NCI-H2171 (cell line): ENCODE results near the gene CELF4.

ENCODE experiments used
- DNase-seq: peaks from one replicate; lab custom pipeline; 2025; lab: John Stamatoyannopoulos, UW

CELF4 gene

DNA sequence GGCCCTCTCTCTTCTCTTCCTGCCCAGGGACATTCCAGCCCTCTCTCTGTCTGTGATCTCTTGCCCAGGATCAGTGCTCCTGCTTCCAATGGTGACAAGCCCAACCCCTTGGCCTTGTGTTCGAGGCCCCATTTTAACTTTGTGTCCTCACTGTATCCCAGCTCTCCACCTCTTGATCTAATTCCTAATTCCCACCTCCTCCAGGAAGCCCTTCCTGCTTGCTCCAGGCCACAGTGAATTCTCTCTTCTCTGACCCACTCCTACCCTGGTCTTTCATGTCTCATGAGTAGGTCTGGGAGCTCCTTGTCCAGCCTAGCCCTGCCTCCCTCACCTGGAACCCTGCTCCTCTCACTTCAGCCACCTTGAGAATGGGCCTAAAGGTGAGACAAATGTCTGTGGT lies 249.1 kb downstream of the CELF4 start:
- DNase-seq = no peak

DNA sequence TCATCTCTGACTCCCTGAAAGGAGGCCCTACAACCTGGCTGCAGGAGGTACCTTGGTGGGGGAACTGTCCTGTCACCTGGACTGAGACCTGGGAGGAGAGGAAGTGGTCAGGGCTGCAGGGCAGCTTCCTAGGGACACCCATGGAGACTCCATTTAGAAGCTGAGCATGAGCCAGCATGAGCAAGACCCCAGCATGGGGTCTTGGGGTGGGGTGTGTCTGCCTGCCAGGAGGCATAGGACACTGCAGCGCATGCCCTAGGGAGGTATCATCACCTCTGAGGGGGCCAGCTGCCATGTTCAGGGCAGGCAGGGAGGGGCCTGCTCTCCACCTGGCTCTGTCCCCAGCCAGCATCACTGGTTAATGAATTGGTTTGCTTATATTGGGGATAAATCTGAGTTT lies 249.7 kb downstream of the CELF4 start:
- no peak for DNase-seq

DNA sequence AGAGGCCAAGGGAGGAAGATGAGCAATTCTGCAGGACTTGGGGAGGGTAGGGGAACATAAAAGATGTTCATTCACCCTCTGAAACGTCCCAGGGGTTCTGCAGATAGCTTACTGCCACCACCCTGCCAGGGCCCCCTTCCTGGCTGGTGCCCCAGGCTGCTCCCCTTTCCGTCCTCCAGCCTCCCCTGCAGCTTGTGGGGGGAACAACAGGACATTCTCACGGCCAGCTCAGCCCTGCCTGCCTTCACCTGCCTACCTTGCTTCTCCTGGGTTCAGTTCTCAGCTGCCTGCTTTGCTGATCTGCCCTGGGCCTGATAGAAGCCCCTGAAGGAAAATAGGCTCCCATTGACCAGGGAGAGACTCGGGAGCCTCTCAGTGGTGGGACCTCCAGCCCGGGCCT lies 251.1 kb downstream of the CELF4 start:
- no peak for DNase-seq

DNA sequence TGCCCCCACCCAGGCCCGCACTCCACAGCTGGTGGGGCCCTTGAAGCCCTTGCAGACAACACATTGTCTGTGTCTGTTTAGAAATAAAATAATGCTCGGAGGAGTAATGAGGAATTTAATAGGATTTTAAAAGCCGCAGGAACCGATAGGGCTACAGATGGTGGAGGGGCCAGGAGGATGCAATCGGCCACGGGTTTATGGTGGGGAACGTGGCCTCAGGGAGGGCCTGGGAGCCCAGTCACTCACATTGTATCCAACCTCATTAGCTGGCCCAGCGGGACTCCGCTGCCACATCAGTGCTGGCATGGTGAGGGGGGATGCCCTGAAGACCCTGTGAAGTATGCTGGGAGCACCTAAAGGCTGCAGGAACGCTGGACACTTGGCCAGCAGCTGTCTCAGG lies 252.0 kb downstream of the CELF4 start:
- DNase-seq = no peak

DNA sequence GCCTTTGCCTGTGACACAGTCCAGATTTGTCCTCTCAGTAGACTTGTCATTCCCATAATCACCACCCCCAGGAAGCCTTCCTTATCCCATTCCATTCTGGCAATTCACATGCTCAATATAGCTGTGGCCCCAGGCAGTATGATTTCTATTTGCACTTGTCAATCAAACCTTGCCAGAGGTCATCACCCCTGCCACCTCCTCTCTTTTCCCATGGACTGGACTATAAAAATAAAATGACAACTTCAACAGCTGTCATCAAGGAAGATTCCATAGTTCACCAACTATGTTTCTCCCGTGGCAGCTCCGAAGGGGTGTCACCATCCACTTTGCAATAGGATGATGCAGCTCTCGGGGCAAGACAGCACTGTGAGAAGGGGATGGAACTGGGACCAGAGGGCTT lies 255.7 kb downstream of the CELF4 start:
- no peak for DNase-seq

DNA sequence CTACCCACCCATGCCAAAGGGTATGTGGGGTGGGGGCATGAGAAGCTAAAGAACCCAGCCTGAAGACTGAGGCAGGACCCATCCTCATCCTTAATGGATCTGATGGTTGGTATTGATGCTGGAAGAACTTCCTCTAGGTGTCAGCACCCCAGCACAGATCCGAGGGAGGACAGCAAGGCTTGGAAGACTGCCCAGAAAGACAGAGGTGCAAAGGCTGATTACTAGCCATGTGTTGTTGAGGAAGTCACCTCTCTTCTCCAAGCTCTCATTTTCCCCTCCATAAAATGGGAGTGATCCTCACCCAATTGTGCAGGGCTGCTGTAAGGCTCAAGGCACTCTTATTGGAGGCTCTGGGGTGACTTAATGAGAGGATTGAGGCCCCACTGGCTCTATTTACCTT lies 256.5 kb downstream of the CELF4 start:
- no peak for DNase-seq

DNA sequence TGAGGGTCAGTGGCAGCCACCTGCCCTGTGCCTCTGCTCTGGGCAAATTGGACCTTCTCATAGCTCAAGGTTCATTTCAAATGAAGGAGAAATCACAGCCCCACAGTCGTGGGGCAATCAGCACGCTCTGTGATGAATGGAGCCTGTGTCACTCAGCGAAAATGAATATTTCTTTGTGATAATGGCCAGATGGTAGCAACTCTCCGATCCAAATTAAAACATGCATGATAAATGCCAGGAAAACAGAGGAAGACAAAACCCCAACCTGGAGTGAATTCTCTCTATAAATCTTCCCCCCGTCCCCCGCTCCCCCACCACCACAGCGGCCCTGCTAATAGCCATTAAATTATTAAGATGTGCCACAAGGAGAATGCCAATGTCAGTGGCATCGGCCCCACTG lies 258.4 kb downstream of the CELF4 start:
- no peak for DNase-seq

DNA sequence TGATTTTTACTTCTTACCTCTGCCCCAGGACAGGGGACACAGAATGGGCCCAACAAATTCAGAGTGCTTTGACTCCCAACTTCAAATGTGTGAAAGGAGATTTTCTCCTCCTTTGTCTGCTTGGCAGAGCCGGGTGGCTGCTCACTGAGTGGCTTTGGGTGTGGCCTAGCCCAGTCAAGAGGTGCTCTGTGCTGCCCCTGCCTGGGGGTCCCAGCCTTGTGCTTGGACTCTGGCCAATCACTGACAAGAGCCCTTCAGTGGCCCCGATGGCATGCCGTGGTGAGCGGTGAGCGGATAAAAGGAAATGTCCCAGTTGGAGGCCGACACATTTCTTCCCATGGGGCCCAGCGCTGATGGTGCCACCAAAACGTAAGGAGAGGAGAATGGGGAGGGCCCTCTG lies 259.2 kb downstream of the CELF4 start:
- DNase-seq = no peak

DNA sequence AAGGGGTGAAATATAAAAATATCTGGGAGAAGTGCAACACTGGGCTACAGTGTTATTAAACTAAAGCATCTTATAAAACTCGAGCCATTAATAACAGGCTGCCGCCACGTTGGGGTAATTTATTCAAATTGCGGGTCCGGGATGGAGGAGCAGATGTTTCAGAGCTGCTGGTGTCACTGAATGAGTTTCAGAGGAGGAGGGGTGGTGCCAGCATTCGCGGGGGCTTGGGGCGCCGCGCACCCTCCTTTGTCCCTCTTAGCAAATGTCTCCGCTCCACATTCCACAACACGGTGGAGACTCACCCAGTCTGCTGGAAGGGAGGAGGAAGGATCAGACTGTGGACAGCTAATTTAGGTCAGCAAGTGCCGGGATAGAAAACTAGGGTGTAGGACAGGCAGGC lies 260.5 kb downstream of the CELF4 start:
- no peak for DNase-seq

DNA sequence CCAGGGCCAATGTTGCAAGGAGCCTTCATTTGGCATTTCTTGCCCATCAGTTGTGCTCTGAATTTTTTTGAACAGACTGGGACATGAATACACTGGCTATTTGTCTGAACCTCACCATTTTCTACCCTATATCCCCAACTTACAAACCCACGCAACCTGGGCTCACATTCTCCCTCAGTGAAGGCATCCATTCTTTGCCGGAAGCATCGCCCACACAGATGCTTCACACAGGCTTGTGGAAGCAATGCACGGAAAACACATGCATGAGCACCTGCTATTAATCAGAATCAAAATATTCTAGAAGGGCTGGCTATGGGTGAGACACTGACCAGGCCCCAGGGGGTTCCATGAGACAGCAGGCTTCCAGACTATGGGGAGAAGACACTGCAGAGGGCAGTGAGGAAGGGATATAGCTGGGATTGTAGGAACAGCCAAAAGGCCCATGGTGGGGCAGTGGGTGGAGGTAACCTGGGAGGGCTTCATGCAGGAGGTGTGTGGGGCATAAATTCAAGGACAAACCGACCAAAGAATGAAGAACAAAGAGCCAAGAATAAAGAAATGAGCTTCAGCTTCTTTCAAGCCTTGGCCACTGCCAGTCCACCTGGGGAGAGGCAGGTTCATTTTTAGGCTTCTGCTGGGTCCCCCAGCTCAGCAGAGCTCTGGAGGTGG lies 261.5 kb downstream of the CELF4 start:
- DNase-seq = no peak

DNA sequence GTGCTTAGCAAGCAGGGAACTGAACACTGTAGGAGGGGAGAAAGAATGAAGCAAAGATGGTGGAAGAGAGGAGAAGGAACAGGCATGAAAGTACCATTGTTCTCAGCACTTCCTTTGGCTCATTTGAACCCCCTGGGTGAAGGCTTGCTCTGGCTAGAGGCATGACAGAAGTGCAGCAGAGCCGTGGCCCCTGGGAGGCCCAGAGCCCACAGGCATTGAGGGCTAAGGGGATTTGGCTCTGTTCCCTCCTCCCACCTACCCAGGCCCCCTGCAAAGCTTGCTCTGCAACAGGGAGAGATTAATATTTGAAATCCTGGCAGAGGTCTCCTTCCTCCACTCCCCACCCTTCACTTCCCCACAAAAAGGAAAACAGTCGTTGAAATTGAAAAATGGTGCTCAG lies 262.6 kb downstream of the CELF4 start:
- DNase-seq = no peak

DNA sequence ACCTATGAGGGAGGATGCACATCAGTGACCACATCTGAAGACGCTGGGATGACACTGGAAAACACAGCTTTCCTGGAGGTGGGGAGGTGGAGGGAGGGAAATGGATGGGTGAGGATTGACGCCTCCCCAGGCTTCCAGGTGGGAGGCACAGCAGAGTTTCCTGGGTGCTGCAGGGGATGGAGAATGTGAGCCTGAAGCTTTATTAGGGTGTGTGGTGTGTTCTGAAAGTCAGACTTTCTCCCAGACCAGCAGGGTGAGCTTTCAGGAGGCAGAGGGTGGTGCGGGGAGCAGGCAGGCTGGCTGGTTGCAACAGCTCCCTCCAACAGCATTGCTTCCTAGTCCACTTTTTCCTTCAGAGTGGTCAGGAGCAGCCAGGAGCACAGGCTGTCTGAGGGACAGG lies 263.1 kb downstream of the CELF4 start:
- no peak for DNase-seq

DNA sequence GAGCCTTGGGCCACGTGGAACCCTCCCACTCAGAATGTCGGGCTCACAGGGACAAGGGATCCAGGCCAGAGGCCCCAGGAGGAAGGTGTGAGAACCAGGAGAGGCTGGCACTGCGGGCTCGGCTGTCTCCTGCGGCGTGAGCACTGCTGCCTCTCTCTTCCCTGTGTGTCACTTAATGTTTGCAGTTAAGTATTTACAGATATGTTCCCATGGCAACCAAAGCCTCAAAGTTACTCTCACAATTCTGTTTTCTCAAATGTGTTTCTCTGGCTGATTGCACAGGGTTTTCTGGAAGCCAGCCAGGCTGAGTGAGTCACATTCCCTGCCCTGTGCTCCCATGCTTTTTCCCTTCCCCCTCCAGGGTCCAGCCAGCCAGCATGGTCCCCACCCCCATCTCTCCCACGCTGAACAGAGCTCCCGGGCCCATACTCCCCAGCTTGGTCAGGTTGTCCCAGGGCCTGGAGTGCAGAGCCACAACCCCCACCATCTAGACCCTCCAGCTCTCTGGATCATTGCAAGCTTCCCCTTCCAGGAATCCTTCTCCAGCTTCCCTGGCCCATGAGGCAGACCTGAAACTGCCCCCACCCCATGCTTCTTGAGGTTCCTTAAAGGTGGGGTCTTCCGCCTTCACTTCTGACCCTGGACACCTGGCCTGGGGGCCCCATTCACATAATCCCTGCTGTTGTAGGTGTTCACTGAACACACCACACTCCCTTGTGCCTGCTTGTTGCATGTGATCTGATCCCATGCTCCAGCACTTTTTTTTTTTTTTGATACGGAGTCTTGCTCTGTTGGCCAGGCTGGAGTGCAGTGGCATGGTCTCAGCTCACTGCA lies 265.9 kb downstream of the CELF4 start:
- DNase-seq = peak; percentile 95

DNA sequence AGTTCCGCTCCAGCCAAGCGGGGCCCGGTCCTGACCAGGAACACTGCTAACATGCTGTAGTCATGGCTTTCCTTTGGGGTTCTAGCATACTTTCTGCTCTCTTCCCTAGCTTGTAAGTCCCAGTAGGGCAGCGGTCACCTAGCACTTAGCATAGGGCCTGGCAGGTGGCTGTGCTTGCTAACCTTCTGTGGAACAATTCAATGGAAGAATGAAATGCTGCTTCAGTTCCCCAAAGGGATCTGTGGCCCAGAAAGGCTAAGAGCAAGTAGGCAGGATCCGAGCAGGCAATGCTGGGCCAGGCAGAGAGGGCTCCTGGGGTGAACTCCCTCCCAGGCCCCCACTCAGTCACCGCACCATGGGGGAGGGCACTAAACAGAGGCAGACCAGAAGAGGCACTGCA lies 266.8 kb downstream of the CELF4 start:
- no peak for DNase-seq

DNA sequence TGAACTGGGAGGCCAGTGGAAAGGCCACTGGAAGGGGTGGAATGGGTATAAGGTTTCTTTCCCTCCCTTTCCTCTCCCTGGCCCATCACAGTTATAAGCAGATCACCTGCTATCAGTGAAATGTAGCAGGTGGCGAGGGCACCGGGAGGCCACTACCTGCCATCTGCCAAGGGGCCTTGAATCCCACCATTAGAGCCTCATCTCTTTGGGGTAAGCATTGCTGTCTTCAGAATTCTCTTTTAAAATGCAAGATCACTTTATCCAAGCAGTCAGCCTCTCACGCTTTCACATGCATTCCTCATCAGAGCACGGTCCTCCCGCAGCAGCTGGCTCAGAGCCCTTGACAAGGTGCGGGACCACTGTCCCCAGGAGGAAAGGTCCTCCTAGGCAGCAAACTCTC lies 268.5 kb downstream of the CELF4 start:
- peak; percentile 55 for DNase-seq

DNA sequence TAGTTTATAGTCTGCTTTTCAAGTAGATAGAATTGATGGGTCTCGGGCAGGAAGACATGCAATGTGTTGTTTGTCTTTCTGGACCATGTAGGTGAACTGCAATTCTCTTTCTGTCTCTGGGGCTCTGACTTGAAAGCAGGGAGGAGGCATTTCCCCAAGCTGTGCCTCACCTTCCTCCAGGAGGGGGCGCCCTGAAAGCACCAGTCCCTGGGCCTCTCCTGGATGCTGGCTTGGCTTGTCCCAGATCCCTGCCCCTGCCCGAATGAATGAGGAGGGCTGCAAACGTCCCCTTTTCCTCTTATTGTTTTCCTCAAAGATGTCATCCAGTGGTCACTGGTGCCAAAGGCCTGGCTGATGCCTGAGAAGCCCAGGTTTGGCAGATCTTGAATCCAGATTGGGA lies 270.6 kb downstream of the CELF4 start:
- no peak for DNase-seq

DNA sequence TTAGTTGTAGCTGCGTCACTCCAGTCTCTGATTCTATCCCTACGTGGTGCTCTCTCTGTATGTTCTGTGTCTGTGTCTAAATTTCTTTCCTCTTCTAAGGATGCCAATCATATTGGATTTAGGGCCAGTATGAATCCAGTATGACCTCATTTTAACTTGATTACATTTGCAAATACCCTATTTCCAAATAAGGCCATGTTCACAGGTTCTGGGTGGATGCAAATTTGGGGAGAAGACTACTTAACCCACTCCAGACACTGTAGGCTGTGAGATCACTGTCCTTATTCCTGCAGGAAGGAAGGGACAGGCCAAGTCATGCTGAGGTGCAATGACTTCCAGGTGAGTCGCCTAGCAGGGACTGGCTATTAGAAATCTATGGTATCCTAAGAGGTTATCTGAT lies 272.2 kb downstream of the CELF4 start:
- DNase-seq = no peak

DNA sequence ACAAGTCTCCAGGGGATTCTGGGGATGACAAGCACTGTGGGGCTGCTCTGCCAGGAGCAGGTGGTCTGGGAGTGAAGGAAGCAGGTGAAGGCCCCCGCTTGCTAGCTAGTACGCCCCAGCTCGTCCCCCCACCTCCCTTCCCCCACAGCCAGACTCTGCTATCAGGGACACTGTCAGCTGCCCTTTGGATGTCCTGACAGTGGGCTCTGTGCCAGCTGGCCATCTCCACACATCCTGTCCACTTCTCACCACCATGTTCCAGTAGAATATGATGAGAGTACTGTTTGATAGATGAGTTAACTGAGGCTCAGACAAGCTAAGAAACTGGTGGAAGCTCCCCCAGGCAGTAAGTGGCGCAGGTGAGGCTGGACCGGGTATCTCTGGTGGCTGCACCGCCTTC lies 276.2 kb downstream of the CELF4 start:
- no peak for DNase-seq

DNA sequence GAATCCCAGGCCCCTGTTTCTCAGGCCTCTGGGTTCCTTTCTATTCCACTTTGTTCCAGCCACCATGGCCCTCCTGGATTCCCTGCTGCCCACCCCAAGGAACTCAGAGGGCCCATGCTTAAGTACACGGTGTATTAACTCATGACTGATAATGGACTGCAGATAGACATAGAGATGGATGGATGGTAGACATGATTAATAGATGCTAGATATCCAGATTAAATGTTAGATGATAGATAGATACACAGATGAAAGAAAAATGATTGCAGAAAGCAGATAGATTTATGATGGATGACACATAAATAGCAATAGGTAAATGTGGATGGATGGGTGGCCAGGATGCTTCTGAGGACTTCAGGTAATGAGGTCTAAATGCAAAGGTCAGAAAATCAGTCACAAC lies 278.0 kb downstream of the CELF4 start:
- no peak for DNase-seq

DNA sequence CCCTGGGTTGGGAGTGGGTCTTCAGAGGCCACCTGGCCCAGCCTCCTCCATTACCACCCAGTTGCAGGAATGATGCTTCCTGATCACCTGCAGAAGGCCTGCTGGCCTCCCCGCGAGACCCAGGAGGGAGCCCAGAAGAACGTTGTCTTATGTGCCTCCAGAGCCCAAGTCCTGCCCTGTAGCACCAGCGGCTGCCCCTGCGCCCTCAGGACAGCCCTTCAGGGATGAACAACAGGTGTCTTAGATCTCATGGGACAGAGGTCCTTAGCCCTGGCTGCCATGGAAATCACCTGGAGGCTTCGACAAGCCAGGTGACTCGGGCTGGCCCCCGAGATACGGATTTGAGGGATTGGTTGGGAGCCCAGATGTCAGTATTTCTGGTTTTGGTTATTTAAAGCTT lies 278.8 kb downstream of the CELF4 start:
- DNase-seq = no peak

DNA sequence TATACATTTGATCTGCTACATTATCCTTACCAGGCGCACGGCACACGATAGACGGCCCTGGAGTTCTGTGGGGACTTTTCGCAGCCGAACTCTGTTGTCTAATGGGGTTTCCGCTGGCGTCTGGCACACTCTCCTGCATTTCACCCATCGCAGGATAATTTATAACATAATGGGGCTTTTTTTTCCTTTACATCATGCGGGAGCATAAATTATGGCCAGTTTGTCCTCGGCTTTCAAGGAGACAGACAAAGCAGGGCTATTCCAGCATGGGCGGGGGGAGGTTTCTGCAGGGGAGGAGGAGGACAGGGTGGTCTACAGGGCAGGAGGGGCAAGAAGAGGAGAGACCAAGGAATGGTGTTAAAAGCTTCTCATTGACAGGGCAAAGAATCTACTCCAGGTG lies 279.8 kb downstream of the CELF4 start:
- no peak for DNase-seq

DNA sequence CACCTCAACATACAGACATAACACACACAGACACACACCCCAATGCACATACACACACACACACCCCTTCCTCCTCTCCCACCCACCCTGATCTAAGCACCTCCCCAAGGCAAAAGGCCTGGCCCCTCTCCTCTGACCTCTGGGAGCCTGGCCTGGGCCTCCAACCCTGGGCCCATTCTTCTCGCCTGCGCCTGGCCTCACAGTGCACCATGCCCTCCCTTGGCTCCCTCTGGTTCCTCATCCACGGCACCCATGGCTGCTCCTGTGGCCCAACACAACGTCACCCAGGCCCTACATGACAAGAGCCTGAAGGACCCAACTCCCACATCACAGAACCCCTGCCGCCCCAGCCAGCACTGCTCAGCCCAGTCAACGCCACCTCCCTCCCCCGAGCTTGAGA lies 281.3 kb downstream of the CELF4 start:
- DNase-seq = no peak

DNA sequence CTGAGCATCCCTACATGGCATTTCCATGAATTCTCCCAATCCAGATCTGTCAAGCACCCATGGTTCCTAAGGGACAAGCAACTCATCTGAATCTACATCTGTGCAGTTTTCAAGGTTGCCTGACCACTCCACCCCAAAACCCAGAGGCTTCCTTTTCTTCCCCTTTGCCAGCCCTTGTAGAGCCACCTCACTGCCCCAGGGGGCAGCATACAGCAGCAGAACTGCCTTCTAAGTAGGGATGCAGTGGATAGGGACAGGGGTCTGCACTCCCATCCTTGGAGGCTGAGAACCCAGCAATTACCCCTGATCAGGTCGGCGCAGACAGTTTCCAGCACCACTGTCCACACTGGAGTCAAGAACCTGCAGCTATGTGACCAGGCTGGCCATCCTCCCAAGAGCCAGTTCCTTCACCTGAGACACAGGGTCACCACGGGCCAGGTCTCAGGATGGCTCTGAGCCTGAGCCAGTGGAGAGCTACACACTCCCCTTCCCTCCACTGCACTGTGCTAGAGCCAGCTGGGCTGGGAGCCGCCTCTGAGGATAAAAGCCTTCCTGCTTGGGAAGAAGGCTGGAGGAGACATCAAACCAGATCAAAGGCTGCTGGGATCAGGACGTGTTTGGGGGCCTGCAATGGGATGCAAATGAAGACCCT lies 283.1 kb downstream of the CELF4 start:
- no peak for DNase-seq
